Tibial nerve (tissue), 4 donors: ENCODE results near the gene ZNF416.

Experiments
- CTCF ChIP-seq, 5 experiments: fragments of 200-600 bp in 3 of 5; fragments of 450-650 bp in 2 of 5; sonication (generic) in 3 of 5; IDR thresholded peaks; one replicate each; pipeline ENCODE4 v1.5.1; 2016 to 2019; ENCODE audit warnings: antibody characterized with exemption in 5 of 5, mild to moderate bottlenecking in 3 of 5, moderate library complexity in 2 of 5
- EP300 ChIP-seq, 2 donors: sonication (generic); formaldehyde crosslinking; IDR thresholded peaks; one replicate each; pipeline ENCODE4 v1.6.1; 2017; ENCODE audit warnings: antibody characterized with exemption in 2 of 2, mild to moderate bottlenecking in 1 of 2
- POLR2A ChIP-seq, 2 donors: fragments of 450-650 bp; IDR thresholded peaks; one replicate each; pipeline ENCODE4 v1.6.1; 2017; ENCODE audit warnings: antibody characterized with exemption in 2 of 2, mild to moderate bottlenecking in 2 of 2, moderate library complexity in 2 of 2

GRCh38 chr19:57559008-57559403 is 19.7 kb downstream of the ZNF416 start:
- TF ChIP-seq EP300 (IDR thresholded peaks at IDR 0.05), result no peak
- no peak for TF ChIP-seq CTCF (IDR thresholded peaks at IDR 0.05)
- no peak for TF ChIP-seq POLR2A (IDR thresholded peaks at IDR 0.05)
